CD8-positive, alpha-beta memory T cell (primary cell): Measurements from ENCODE around the gene EIF4A3. TPM values are rescaled to one million over a fixed set of nuclear protein-coding genes. Genes with fewer than 3 reads are reported as not detected.

Source experiments
- CTCF ChIA-PET: fragments of 350-600 bp; sonication (Branson Sonifier 250); formaldehyde crosslinking; loops from one replicate; lab custom pipeline; 2021; ENCODE audit warnings: antibody characterized with exemption; lab: Charles Lee
- POLR2A ChIA-PET: fragments of 350-600 bp; sonication (Branson Sonifier 250); formaldehyde crosslinking; loops from one replicate; lab custom pipeline; 2021; ENCODE audit warnings: antibody characterized with exemption; lab: Charles Lee
- DNase-seq, 5 donors: peaks; one replicate each; pipeline versions ENCODE4 v3.0.0 to v3.0.0-alpha.2; 2020 to 2022; ENCODE audit warnings: mixed read lengths in 1 of 5
- H3K27ac ChIP-seq: one replicate; pipeline ENCODE4 v1.7.0; 2013; ENCODE audit warnings: low read depth, mild to moderate bottlenecking, low read length, moderate library complexity
- H3K27me3 ChIP-seq: 2 replicates; pipeline ENCODE4 v1.7.0; 2013; ENCODE audit warnings: low read length, mild to moderate bottlenecking; ENCODE audit not compliant: insufficient read depth, poor library complexity, severe bottlenecking
- H3K36me3 ChIP-seq: 2 replicates; pipeline ENCODE4 v1.7.0; 2013; ENCODE audit warnings: mild to moderate bottlenecking, low read length, moderate library complexity; ENCODE audit not compliant: insufficient read depth
- H3K4me1 ChIP-seq: 2 replicates; pipeline ENCODE4 v1.7.0; 2013; ENCODE audit warnings: mild to moderate bottlenecking, low read length, moderate library complexity; ENCODE audit not compliant: insufficient read depth
- H3K4me3 ChIP-seq: 2 replicates; pipeline ENCODE4 v1.7.0; 2013; ENCODE audit warnings: mild to moderate bottlenecking, low read length
- H3K9me3 ChIP-seq: 2 replicates; pipeline ENCODE4 v1.7.0; 2013; ENCODE audit warnings: mild to moderate bottlenecking, low read length
- H3K27ac Mint-ChIP-seq, 8 donors: one replicate each; pipeline ENCODE4 v1.8.0; 2020 to 2021; ENCODE audit warnings: mixed read lengths in 8 of 8, mild to moderate bottlenecking in 6 of 8, inconsistent platforms in 3 of 8, moderate library complexity in 3 of 8
- H3K27me3 Mint-ChIP-seq, 2 donors: one replicate each; pipeline ENCODE4 v1.8.0; 2020 to 2021; ENCODE audit warnings: mixed read lengths in 2 of 2, mild to moderate bottlenecking in 1 of 2, moderate library complexity in 1 of 2
- H3K36me3 Mint-ChIP-seq, 3 donors: one replicate each; pipeline ENCODE4 v1.8.0; 2020 to 2021; ENCODE audit warnings: mixed read lengths in 3 of 3, inconsistent platforms in 1 of 3, mild to moderate bottlenecking in 1 of 3
- H3K4me1 Mint-ChIP-seq, 3 donors: one replicate each; pipeline ENCODE4 v1.8.0; 2020 to 2021; ENCODE audit warnings: mixed read lengths in 3 of 3, inconsistent platforms in 1 of 3, mild to moderate bottlenecking in 1 of 3
- H3K4me3 Mint-ChIP-seq, 7 donors: one replicate each; pipeline ENCODE4 v1.8.0; 2020 to 2021; ENCODE audit warnings: mixed read lengths in 7 of 7, mild to moderate bottlenecking in 6 of 7, moderate library complexity in 4 of 7, inconsistent platforms in 2 of 7
- H3K9me3 Mint-ChIP-seq, 5 donors: one replicate each; pipeline ENCODE4 v1.8.0; 2020 to 2022; ENCODE audit warnings: mixed read lengths in 5 of 5, mild to moderate bottlenecking in 3 of 5, moderate library complexity in 2 of 5, inconsistent platforms in 1 of 5
- polyA plus RNA-seq: library from polyadenylated mRNA; unstranded; fragments of 300-500 nt; fragmentation: Illumina TruSeq; gene quantifications from one replicate; pipeline ENCODE4 v1.2.3, GENCODE V29; 2021
- total RNA-seq, 2 experiments: library from RNA; stranded (reverse); gene quantifications; one replicate each; pipeline ENCODE4 v1.2.3, GENCODE V29; 2021

Gene EIF4A3
- total and polyA plus RNA-seq, 3 experiments from 2014 or later: 77.6 to 181 (median 174) TPM

DNA sequence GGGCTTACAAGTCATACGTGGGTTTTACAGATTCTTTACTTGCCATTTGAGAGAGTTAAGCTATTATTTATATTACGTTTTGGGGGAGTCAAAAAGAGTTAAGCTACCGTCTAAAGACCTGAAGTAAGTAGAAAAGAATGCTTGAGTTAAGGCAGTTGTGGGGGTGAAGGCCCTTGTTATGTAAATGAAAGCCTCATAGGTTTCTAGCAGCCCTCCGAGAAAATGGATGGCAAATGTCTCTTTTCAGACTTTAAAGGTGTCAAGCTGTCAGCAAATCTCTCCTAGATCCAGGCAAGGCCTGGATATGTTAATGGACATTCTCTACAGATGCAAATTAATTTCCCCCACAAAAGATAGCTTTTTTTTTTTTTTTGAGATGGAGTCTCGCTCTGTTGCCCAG, 7.2 kb upstream of the EIF4A3 start:
- H3K27ac Mint-ChIP-seq: no peak overlapping the region
- H3K4me1 Mint-ChIP-seq: peaks cover 6 to 9% (median 8%) of the 10 kb centered on the region in 3 donors
- CTCF ChIA-PET: no interaction called here
- H3K9me3 Mint-ChIP-seq: peaks cover 0 to 9% (median 4%) of the 10 kb centered on the region in 5 donors
- H3K4me3 ChIP-seq: no peak overlapping the region
- no peaks in the 10 kb centered on the region for H3K36me3 ChIP-seq
- POLR2A ChIA-PET: no interaction called here
- no peak overlapping the region for H3K4me3 Mint-ChIP-seq
- no peak for DNase-seq
- H3K36me3 Mint-ChIP-seq: peaks cover 0 to 6% (median 0%) of the 10 kb centered on the region in 3 donors
- no peaks in the 10 kb centered on the region for H3K27me3 ChIP-seq
- no peaks in the 10 kb centered on the region for H3K9me3 ChIP-seq
- H3K27ac ChIP-seq: no peak overlapping the region
- H3K27me3 Mint-ChIP-seq: peaks cover 0 to 1% of the 10 kb centered on the region in 2 donors
- H3K4me1 ChIP-seq: peaks cover 9% of the 10 kb centered on the region

DNA sequence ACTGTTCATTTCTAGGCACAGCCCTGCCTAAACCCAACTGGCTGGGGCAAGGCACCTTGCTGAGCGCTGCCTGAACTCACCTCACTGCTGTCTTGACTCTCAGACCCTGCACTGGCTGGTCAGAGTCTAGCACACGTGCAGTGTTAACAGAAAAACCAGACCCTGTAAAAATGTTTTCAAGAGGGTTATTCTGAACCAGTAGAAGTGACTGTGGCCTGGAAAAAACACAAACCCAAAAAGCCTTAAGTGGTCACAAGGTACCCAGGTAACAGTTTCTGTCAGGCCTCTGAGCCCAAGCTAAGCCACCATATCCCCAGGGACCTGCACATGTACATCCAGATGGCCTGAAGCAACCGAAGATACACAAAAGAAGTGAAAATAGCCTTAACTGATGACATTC, 6.1 kb upstream of the EIF4A3 start:
- peaks cover 0 to 9% (median 4%) of the 10 kb centered on the region in 5 donors for H3K9me3 Mint-ChIP-seq
- Histone ChIP-seq H3K4me3 (no peak overlapping the region), H3K27ac (no peak overlapping the region), H3K4me1 (peaks cover 14% of the 10 kb centered on the region), H3K27me3 (no peaks in the 10 kb centered on the region), H3K9me3 (no peaks in the 10 kb centered on the region), H3K36me3 (no peaks in the 10 kb centered on the region)
- H3K27ac Mint-ChIP-seq: peak overlapping the region in 1 of 8 donors; percentile 36
- ChIA-PET CTCF (no interaction called here), POLR2A (no interaction called here)
- peaks cover 9 to 16% (median 15%) of the 10 kb centered on the region in 3 donors for H3K4me1 Mint-ChIP-seq
- H3K4me3 Mint-ChIP-seq: peak overlapping the region in 1 of 7 donors; percentile 37
- peaks cover 0 to 6% (median 0%) of the 10 kb centered on the region in 3 donors for H3K36me3 Mint-ChIP-seq
- DNase-seq: no peak
- no peaks in the 10 kb centered on the region for H3K27me3 Mint-ChIP-seq

DNA sequence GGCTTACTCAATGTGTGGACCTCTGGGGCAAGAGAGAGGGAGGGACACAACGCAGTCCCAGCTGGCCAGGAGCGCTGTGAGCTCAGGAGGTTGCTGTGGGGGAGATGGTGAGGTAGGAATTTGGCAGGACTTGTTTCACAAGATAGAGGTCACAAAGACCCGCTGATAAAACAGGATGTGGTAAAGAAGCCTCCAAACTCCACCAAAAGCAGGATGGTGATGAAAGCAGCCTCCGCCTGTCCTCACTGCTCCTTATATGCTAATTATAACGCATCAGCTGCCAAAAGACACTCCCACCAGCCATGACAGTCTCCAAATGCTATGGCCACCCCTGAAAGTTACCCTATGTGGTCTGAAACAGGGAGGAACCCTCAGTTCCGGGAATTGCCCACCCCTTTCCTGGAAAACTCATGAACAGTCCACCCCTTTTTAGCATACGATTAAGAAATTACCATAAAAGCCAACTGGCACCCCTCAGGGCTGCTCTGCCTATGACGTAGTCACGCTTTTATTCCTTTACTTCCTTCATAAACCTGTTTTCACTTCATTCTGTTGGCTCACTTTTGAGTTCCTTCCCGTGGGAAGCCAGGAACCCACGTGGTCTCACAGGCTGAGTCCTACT, 5.3 kb upstream of the EIF4A3 start:
- POLR2A ChIA-PET: no interaction called here
- Mint-ChIP-seq H3K27me3 (no peaks in the 10 kb centered on the region), H3K36me3 (peaks cover 0 to 6% (median 2%) of the 10 kb centered on the region in 3 donors), H3K4me3 (peak overlapping the region in 3 of 7 donors; percentile 26 to 44 (median 30)), H3K4me1 (peaks cover 12 to 22% (median 19%) of the 10 kb centered on the region in 3 donors), H3K9me3 (peaks cover 0 to 9% (median 4%) of the 10 kb centered on the region in 5 donors), H3K27ac (peak overlapping the region in 1 of 8 donors; percentile 40)
- Histone ChIP-seq H3K4me3 (no peak overlapping the region), H3K27me3 (no peaks in the 10 kb centered on the region), H3K9me3 (no peaks in the 10 kb centered on the region), H3K27ac (no peak overlapping the region), H3K4me1 (peaks cover 17% of the 10 kb centered on the region), H3K36me3 (no peaks in the 10 kb centered on the region)
- no peak for DNase-seq
- CTCF ChIA-PET: no interaction called here

DNA sequence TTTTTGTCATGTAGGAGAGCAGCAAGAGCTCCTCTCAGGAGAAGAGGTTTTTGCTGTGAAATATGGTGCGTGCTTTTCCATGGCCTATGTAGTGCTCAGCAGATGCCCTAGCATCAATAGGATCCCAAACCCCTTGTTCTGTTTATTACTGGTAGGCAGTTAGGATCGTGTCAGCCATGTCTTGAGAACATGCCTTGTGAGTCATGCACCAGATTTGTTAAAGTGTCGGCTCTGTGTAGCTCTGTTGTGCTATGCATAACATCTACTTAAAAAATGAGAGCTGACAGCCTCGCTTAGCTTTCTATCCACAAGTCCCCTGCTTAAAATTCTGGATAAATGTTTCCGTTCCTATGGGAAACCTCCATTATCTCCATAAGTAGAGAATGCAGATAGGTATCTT, 4.4 kb upstream of the EIF4A3 start:
- ChIA-PET POLR2A (no interaction called here), CTCF (no interaction called here)

DNA sequence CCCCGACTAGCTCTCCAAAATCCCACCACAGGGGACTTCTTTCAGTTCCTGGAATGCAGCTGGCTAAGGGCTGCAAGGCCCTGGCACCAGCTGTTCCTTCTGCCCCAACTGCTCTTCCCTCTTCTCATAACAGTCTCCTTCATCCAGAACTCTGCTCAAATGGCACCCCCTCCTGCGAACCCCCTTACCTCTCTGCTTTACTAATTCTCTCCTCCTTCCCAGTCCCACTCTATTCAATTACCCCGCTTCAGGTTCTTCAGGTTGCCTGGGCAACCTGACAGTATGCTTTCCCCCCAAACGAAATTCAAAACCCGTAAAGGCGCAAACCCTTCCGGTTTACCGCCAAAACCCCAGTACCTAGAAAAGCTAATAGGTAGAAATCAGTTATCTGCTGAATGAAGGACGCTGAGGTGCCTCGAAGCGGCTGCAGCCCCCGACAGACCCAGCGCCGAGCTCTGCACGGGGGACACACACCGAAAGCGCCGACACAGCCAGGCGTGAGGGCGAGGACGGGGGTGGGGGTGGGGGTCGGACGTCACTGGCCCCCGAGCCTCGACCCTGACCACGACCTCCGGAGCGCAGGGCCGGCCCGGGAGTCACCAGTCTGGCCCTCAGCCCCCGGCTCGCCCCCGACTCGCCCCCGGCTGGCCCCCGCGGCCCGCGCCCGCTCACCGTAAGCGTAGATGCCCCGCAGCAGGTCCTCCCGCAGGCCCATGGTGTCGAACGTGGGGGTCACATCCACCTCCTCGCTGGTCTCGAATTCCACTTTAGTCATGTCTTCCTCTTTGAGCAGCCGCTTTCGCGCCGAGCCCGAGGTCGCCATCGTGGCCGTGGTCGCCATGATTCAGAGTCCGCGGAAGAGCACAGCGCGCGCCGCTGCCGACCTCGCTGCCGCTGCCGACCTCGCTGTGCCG, 550 bp downstream of the EIF4A3 start:
- DNase-seq: peak in 3 of 5 donors; percentile 11 to 48 (median 31)
- Mint-ChIP-seq H3K36me3 (peaks cover 0 to 43% (median 0%) of the 10 kb centered on the region in 3 donors), H3K27me3 (peaks cover 0 to 2% of the 10 kb centered on the region in 2 donors), H3K9me3 (no peaks in the 10 kb centered on the region), H3K4me3 (peak overlapping the region; percentile 97 to 99 (median 99)), H3K4me1 (peaks cover 35 to 48% (median 37%) of the 10 kb centered on the region in 3 donors), H3K27ac (peak overlapping the region; percentile 87 to 99 (median 98))
- Histone ChIP-seq H3K4me1 (peaks cover 28% of the 10 kb centered on the region), H3K4me3 (peak overlapping the region; percentile 57), H3K27me3 (no peaks in the 10 kb centered on the region), H3K9me3 (no peaks in the 10 kb centered on the region), H3K27ac (peak overlapping the region; percentile 79), H3K36me3 (peaks cover 21% of the 10 kb centered on the region)
- ChIA-PET POLR2A (interaction anchor here (0.6 to 1.7 kb wide), 3 partner anchors 45 to 91 kb away, joined by 3 to 9 read pairs (median 5); partner anchors contain the start of gene GAA), CTCF (interaction anchor here (1.5 to 1.6 kb wide), 2 partner anchors 45 to 50 kb away, joined by 8 to 12 read pairs; partner anchors contain the start of gene GAA)

More for the DNA sequence above, 4.4 kb upstream of the EIF4A3 start:
- Histone ChIP-seq H3K27ac (no peak overlapping the region), H3K4me3 (no peak overlapping the region), H3K36me3 (no peaks in the 10 kb centered on the region), H3K4me1 (peaks cover 17% of the 10 kb centered on the region), H3K9me3 (no peaks in the 10 kb centered on the region), H3K27me3 (no peaks in the 10 kb centered on the region)
- Mint-ChIP-seq H3K27ac (peak overlapping the region in 1 of 8 donors; percentile 21), H3K9me3 (peaks cover 0 to 9% (median 4%) of the 10 kb centered on the region in 5 donors), H3K4me3 (peak overlapping the region in 1 of 7 donors; percentile 78), H3K27me3 (peaks cover 0 to 2% of the 10 kb centered on the region in 2 donors), H3K36me3 (peaks cover 0 to 6% (median 5%) of the 10 kb centered on the region in 3 donors), H3K4me1 (peaks cover 18 to 27% (median 22%) of the 10 kb centered on the region in 3 donors)
- DNase-seq: no peak

DNA sequence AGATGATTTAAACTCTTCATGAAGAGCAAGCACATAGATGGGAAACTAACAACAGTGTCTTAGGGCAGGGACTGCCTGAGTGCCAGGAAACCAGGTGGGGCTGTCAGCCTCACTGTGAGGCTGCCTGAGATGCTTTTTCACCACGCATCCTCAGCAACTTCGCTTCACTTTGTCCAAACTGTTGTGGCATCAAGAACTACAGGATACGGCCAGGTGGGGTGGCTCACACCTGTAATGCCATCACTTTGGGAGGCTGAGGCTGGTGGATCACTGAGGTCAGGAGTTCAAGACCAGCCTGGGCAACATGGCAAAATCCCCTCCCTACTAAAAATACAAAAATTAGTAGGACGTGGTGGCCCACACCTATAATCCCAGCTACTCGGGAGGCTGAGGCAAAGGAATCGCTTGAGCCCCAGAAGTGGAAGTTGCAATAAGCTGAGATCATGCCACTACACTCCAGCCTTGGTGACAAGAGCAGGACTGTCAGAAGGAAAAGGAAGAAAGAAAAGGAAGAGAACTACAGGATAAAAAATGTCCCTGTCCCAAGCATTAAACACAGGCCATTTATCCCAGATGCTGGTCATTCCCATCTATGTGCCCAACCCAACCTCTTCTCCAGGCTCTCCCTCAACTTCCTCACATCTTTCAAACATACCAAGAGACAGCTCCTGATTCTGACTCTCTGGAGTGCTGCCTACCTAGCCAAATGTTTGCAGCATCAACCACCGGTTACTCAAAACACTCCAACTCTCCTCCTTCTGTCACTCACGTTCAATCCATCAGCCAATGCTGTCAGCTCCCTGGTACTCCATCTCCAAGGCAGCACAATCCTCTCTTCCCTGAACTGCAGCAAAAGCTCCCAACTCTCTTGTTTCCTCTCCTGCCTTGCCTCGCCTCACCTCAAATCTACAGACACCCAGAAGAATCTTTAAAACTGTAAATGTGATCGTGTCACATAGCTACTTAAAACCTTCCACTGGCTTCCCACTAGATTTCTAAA, 1.6 kb downstream of the EIF4A3 start:
- no peak for DNase-seq
- peak overlapping the region; percentile 57 for H3K4me3 ChIP-seq
- CTCF ChIA-PET: interaction anchor here (1.5 to 1.6 kb wide), 2 partner anchors 44 to 51 kb away, joined by 8 to 12 read pairs; partner anchors contain the start of gene GAA
- H3K36me3 Mint-ChIP-seq: peaks cover 0 to 51% (median 4%) of the 10 kb centered on the region in 3 donors
- H3K27me3 Mint-ChIP-seq: peaks cover 0 to 2% of the 10 kb centered on the region in 2 donors
- peak overlapping the region; percentile 79 for H3K27ac ChIP-seq
- no peaks in the 10 kb centered on the region for H3K9me3 Mint-ChIP-seq
- peaks cover 35 to 48% (median 37%) of the 10 kb centered on the region in 3 donors for H3K4me1 Mint-ChIP-seq
- H3K9me3 ChIP-seq: no peaks in the 10 kb centered on the region
- peak overlapping the region; percentile 82 to 97 (median 83) for H3K4me3 Mint-ChIP-seq
- H3K4me1 ChIP-seq: peaks cover 28% of the 10 kb centered on the region
- POLR2A ChIA-PET: interaction anchor here (0.6 to 1.7 kb wide), 4 partner anchors 44 to 1747 kb away, joined by 3 to 9 read pairs (median 7); partner anchors contain the start of gene GAA
- H3K27me3 ChIP-seq: no peaks in the 10 kb centered on the region
- H3K27ac Mint-ChIP-seq: peak overlapping the region; percentile 49 to 88 (median 80)
- peaks cover 25% of the 10 kb centered on the region for H3K36me3 ChIP-seq

DNA sequence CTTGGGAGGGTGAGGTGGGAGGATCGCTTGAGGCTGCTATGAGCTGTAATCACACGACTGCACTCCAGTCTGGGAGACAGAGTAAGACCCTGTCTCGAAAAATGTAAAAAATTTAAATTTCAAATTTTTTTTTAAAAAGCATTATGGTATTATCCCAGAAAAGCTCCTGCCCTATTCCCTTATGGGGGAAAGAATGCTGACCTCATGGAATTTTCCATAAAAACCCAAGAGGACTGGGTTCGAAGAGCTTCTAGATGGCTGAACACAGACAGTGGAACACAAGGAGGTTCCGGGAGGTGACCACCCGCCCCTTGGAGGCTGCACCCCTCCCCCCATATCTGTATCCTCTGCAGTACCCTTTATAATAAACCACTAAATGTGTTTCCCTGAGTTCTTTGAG, 4.0 kb downstream of the EIF4A3 start:
- Histone ChIP-seq H3K4me1 (peaks cover 23% of the 10 kb centered on the region), H3K27ac (no peak overlapping the region), H3K9me3 (no peaks in the 10 kb centered on the region), H3K27me3 (no peaks in the 10 kb centered on the region), H3K36me3 (peaks cover 47% of the 10 kb centered on the region), H3K4me3 (no peak overlapping the region)
- Mint-ChIP-seq H3K27me3 (peaks cover 0 to 2% of the 10 kb centered on the region in 2 donors), H3K9me3 (no peaks in the 10 kb centered on the region), H3K36me3 (peaks cover 11 to 76% (median 19%) of the 10 kb centered on the region in 3 donors), H3K4me1 (peaks cover 26 to 41% (median 33%) of the 10 kb centered on the region in 3 donors), H3K27ac (no peak overlapping the region), H3K4me3 (peak overlapping the region in 1 of 7 donors; percentile 44)
- POLR2A ChIA-PET: no interaction called here
- DNase-seq: no peak
- CTCF ChIA-PET: interaction anchor here (2.1 kb wide), 1 partner anchor 42 kb away, joined by 7 read pairs; the partner anchor contains the start of gene GAA
